HL-60/S4 treated with retinoic acid at 250 ng/mL for 4 days and 3 days (cell line): ENCODE results near the gene NRXN2.

Source experiments
- in situ Hi-C: fragments of 300-500 bp; cut with MboI; formaldehyde crosslinking; loops from 2 replicates; pipeline ENCODE4 v1.7.0; 2022; ENCODE audit warnings: low sequenced_read_pairs

NRXN2 gene

DNA sequence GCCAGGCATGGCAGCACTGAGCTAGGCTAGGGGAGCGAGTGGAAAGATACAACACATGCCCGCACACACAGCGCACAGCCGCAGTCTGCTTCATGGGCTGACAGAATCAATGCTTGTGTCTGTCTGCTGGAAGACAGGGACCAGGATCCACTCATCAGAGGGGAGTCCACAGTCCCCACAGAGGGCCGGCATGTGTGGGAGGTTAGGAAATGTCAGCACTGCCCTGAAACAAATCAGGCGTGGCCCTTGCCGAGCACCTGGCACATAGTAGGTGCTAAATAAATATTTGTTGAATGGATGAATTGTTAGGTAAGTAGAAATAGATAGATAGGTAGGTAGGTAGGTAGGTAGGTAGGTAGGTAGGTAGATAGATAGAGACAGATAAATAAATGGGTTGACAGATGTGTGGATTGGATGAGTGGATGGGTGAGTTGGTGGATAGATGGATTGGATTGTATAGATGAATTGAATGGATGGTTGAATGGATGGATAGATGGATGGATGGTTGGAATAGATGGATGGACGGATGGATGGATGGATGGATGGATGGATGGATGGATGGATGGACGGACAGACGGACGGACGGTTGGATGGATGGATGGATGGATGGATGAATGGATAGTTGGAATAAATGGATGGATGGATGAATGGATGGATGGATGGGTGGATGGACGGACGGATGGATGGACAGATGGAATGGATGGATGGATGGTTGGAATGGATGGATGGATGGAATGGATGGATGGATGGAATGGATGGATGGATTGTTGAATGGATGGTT is 128.6 kb downstream of the NRXN2 start:
- in situ Hi-C loops = no loop called here

DNA sequence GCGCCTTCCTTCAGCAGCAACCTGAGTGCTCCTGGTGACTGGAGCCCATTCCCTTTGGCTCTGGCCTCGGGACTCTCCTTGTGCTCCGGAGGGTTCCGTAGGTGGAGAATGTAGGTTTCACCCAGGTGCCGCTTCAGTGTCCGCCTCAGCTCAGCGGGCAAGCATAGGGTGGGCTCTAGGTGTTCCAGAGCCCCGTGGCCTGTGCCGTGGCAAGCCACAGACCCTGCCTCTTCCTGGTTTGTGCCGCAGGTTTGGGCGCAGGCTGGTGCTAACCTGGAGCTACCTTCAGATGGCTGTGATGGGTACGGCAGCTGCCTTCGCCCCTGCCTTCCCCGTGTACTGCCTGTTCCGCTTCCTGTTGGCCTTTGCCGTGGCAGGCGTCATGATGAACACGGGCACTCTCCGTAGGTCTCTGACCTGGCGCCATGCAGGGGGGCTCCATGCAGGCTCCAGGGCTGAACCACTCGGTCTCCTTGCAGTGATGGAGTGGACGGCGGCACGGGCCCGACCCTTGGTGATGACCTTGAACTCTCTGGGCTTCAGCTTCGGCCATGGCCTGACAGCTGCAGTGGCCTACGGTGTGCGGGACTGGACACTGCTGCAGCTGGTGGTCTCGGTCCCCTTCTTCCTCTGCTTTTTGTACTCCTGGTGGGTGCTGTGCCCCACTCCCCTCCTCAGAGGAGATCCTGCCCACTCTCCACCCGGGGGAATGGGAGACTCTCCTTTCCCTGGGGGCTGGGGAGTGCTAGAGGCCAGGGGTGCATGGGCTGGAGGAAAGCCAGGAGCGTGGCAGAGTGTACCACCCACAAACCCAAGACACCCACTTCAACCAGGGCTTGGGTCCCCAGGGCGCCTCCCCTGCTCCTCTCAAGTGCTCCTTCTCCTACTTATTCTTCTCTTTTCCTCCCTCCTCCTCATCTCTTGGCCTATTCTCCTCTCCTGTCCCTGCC is 129.6 kb downstream of the NRXN2 start:
- in situ Hi-C loops = no loop called here

- in situ Hi-C loops = no loop called here
These were observed 130.3 kb downstream of the NRXN2 start for GRCh38 chr11:64592656-64593055.

DNA sequence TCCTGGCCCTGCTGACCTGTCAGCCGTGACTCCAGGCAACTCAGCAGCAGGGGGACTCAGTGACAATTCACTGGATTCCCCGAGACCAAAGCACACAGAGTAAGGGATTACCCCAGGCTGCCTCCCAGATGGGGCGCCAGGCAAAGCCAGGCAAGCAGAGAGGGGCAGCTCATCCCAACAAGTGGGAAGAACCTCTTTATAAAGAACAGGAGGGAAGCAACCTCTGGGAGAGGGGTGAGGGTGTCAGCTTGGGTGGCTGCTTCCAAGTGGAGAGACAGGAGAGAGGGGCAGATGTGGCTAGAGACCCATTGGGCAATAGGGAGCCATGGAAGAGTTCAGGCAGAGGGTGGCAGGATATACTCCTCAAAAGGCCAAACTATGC is 130.8 kb downstream of the NRXN2 start:
- in situ Hi-C loops = no loop called here

GRCh38 chr11:64591257-64592233 is 131.5 kb downstream of the NRXN2 start:
- in situ Hi-C loops = no loop called here

DNA sequence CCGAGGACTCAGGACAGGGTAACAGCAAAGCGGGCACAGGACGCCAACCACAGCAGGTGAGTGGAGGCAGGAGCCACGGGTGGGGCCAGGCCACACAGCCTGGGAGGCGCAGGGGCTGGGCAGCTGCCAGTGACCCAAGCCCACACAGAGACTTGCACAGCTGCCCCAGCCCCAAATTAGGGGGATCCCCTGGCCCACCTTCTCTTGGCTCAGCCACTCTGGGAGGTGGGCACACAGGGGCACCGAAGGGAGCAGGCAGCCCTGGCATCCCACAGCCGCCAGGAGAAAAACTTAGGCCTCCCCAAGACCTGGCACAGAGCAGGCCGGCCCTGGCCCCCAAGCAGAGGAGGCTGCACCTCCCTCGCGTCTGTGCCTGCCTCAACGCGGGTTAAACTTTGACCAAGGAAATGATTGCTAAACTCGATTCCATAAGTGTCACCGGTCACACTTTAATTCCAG is 132.2 kb downstream of the NRXN2 start, which contains the start of gene SLC22A12:
Gene SLC22A12, plus strand, starts transcription at position 458 of the 459 bp plus-strand sequence. CDS start 337 bp downstream, outside the sequence.
- in situ Hi-C loops = no loop called here

- in situ Hi-C loops = no loop called here
These were observed 134.3 kb downstream of the NRXN2 start for GRCh38 chr11:64588701-64589100.

GRCh38 chr11:64586366-64586765 is 136.6 kb downstream of the NRXN2 start:
- in situ Hi-C loops = no loop called here

DNA sequence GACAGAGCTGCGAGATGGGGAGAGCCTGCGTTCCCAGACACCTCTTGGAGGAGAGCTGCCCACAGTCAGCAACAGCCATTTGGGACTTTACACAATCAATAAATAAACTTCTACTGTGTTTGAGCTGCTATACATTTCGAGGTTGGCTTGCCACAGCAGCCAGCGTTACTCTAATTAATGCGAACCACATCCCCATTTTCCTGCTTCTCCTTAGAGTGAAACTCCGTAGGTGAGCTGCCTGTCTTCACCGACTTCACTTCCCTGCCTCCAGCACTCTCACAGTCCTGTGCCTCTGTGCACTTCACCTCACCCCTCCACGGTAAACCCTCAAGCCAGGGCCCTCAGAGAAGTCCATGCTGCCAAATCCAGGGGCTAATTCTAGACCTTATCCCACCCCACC is 137.8 kb downstream of the NRXN2 start:
- in situ Hi-C loops = no loop called here

DNA sequence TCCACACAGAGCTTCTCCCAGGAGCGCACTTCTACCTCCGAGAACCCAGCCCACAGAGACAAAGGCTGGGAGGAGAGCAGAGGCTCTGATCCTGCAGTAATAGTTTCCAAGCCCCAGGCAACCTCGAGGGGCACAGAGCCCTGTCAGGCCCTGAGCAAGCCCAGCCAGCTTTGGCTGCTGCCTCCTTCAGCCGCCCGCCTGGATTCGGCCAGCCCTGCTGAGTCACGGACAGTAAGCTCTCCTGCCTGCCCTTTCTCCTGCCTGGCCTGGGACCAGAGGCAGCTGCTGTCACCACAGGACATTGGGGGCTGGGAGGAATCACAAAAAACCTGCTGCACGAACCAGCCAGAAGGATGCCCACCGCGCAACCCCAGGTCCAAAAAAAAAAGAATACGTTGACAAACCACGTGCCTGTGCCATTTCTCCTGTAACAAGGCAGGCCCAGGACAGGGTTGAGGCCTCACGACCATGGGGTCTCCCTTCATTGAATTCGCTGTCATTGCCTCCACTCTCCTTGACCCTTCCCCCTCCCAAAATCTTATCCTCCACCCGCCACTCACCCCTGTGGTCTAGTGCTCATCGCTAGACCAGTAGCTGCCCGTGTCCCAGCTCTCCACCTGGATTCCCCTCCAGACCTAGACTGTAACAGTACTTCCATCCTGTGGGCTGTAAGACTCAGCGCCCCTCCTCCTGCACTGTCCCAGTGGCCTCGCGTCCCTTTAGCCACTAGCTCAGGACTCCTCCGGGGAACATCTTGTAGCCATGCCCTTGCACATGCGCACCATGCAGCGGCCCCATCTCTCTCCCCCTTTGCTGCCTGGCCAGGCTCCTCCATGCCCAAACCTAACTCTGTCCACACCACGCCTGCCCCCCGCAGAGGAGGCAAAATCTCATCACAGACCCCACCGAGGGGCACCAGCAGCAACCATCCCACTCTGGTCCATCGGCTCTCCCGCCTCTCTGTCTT is 139.4 kb downstream of the NRXN2 start:
- in situ Hi-C loops = no loop called here

DNA sequence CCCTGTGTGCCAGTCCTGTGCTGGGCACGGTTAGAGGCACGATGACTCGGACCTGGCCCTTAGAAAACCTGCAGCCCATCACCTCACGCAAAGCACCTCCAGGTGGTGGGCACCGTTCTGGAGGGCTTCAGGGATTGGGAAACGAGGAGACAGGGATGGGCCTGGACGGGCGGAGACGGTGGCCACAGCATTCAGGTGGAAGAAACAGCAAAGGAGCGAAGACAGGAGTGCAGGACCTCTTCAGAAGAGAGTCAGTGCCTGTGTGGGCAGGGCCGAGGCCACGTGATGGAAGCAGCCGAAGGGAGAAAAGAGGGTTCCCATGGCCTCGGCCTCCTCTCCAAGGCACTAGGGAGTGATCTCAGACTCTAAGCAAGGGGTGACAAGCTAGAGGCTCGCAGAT is 140.1 kb downstream of the NRXN2 start:
- in situ Hi-C loops = no loop called here

DNA sequence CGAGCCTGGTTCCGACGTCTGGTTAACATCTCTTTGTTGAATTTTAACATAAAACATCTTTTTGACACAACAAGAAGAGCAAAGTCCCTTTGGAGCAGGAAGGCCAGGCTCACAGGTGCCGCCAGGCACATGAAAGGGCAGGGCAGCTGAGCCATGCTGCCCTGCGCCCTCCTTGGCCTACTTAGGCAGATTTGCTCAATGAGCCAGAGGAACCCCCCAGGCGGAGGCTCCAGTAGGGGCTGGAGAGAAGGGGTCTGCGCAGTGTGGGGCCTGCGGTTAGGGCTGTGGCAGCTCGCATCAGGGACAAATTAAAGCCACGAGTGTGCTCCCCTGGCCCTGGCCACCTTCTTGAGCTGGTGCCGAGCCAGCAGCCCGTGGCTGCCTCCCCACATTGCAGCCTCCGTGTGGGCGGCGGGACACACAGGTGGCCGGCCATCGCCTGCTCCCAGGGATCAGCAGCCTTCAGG is 141.9 kb downstream of the NRXN2 start:
- in situ Hi-C loops = no loop called here

GRCh38 chr11:64580412-64580811 is 142.6 kb downstream of the NRXN2 start:
- in situ Hi-C loops = no loop called here

GRCh38 chr11:64577202-64577601 is 145.8 kb downstream of the NRXN2 start:
- in situ Hi-C loops = no loop called here

GRCh38 chr11:64572143-64572542 is 150.9 kb downstream of the NRXN2 start:
- in situ Hi-C loops = no loop called here

- in situ Hi-C loops = no loop called here
These were observed 151.4 kb downstream of the NRXN2 start for GRCh38 chr11:64571410-64572091.

GRCh38 chr11:64571050-64571409 is 152.0 kb downstream of the NRXN2 start:
- in situ Hi-C loops = no loop called here

- in situ Hi-C loops = no loop called here
These were observed 152.7 kb downstream of the NRXN2 start for GRCh38 chr11:64570341-64570740.
